Mucosa of rectum (tissue), 2 donors: ENCODE data around the gene SMG9.
A peak's percentile ranks its signal among the peaks of the same experiment; 100 is the strongest.

ENCODE experiments used
- H3K27ac ChIP-seq, 2 donors: one replicate each; pipeline ENCODE4 v1.7.0; 2013; ENCODE audit warnings: inconsistent platforms in 2 of 2, low read depth in 2 of 2, low read length in 2 of 2
- H3K27me3 ChIP-seq, 2 donors: one replicate each; pipeline ENCODE4 v1.7.0; 2013; ENCODE audit warnings: low read length in 2 of 2; ENCODE audit not compliant: control insufficient read depth in 2 of 2, insufficient read depth in 2 of 2
- H3K36me3 ChIP-seq, 2 donors: one replicate each; pipeline ENCODE4 v1.7.0; 2013; ENCODE audit warnings: low read length in 2 of 2; ENCODE audit not compliant: control insufficient read depth in 2 of 2, insufficient read depth in 2 of 2
- H3K4me1 ChIP-seq, 2 donors: one replicate each; pipeline ENCODE4 v1.7.0; 2013; ENCODE audit warnings: low read length in 2 of 2, mild to moderate bottlenecking in 1 of 2; ENCODE audit not compliant: control insufficient read depth in 2 of 2, insufficient read depth in 2 of 2
- H3K4me3 ChIP-seq, 2 donors: one replicate each; pipeline ENCODE4 v1.7.0; 2013; ENCODE audit warnings: low read length in 2 of 2
- H3K9ac ChIP-seq, 2 donors: one replicate each; pipeline ENCODE4 v1.7.0; 2013; ENCODE audit warnings: low read length in 2 of 2, low read depth in 1 of 2, mild to moderate bottlenecking in 1 of 2
- H3K9me3 ChIP-seq, 2 donors: one replicate each; pipeline ENCODE4 v1.7.0; 2013; ENCODE audit warnings: low read length in 2 of 2; ENCODE audit not compliant: control insufficient read depth in 2 of 2
- donor health status: healthy.
- donor health status: Normal muscosa, but diverticular disease.

The SMG9 gene, protein sequence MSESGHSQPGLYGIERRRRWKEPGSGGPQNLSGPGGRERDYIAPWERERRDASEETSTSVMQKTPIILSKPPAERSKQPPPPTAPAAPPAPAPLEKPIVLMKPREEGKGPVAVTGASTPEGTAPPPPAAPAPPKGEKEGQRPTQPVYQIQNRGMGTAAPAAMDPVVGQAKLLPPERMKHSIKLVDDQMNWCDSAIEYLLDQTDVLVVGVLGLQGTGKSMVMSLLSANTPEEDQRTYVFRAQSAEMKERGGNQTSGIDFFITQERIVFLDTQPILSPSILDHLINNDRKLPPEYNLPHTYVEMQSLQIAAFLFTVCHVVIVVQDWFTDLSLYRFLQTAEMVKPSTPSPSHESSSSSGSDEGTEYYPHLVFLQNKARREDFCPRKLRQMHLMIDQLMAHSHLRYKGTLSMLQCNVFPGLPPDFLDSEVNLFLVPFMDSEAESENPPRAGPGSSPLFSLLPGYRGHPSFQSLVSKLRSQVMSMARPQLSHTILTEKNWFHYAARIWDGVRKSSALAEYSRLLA

GRCh38 chr19:43754503-43755255, at the start of gene SMG9:
SMG9 (minus strand) TSS chr19:43754962; CDS start chr19:43750741, 4,221 bp downstream.
- peaks cover 33 to 35% of the 10 kb centered on the region in 2 donors for H3K4me1 ChIP-seq
- peak within 1 kb of the TSS; percentile 100 for H3K27ac ChIP-seq
- H3K9me3 ChIP-seq = no peaks in the 10 kb centered on the region

GRCh38 chr19:43804432-43804831, 49.7 kb upstream of the SMG9 start:
- Histone ChIP-seq H3K9me3 (no peaks in the 10 kb centered on the region), H3K36me3 (no peaks in the 10 kb centered on the region), H3K4me3 (no peak overlapping the region), H3K4me1 (peaks cover 0 to 2% of the 10 kb centered on the region in 2 donors), H3K27me3 (no peaks in the 10 kb centered on the region), H3K9ac (no peak overlapping the region), H3K27ac (no peak overlapping the region)

More at GRCh38 chr19:43754503-43755255, at the start of gene SMG9:
- no peaks in the 10 kb centered on the region for H3K27me3 ChIP-seq
- peak within 1 kb of the TSS; percentile 89 to 96 for H3K9ac ChIP-seq
- peaks cover 13 to 14% of the 10 kb centered on the region in 2 donors for H3K36me3 ChIP-seq
- H3K4me3 ChIP-seq = peak within 1 kb of the TSS; percentile 89 to 91

- no peak within 1 kb of the TSS for H3K27ac ChIP-seq
- H3K4me1 ChIP-seq = peaks cover 5 to 13% of the 10 kb centered on the region in 2 donors
- H3K27me3 ChIP-seq = no peaks in the 10 kb centered on the region
- no peak within 1 kb of the TSS for H3K4me3 ChIP-seq
- no peak within 1 kb of the TSS for H3K9ac ChIP-seq
- H3K36me3 ChIP-seq = no peaks in the 10 kb centered on the region
- no peaks in the 10 kb centered on the region for H3K9me3 ChIP-seq
Measured at GRCh38 chr19:43802216-43802951, 47.6 kb upstream of the SMG9 start, which contains the start of gene LYPD5. LYPD5 (minus strand) TSS chr19:43802447; CDS start chr19:43802380, 67 bp downstream.

GRCh38 chr19:43799502-43800142, 44.9 kb upstream of the SMG9 start:
- no peaks in the 10 kb centered on the region for H3K36me3 ChIP-seq
- no peak overlapping the region for H3K9ac ChIP-seq
- H3K9me3 ChIP-seq = peaks cover 3% of the 10 kb centered on the region in 2 donors
- no peaks in the 10 kb centered on the region for H3K27me3 ChIP-seq
- H3K4me1 ChIP-seq = peaks cover 5 to 13% of the 10 kb centered on the region in 2 donors
- H3K4me3 ChIP-seq = no peak overlapping the region
- no peak overlapping the region for H3K27ac ChIP-seq

DNA sequence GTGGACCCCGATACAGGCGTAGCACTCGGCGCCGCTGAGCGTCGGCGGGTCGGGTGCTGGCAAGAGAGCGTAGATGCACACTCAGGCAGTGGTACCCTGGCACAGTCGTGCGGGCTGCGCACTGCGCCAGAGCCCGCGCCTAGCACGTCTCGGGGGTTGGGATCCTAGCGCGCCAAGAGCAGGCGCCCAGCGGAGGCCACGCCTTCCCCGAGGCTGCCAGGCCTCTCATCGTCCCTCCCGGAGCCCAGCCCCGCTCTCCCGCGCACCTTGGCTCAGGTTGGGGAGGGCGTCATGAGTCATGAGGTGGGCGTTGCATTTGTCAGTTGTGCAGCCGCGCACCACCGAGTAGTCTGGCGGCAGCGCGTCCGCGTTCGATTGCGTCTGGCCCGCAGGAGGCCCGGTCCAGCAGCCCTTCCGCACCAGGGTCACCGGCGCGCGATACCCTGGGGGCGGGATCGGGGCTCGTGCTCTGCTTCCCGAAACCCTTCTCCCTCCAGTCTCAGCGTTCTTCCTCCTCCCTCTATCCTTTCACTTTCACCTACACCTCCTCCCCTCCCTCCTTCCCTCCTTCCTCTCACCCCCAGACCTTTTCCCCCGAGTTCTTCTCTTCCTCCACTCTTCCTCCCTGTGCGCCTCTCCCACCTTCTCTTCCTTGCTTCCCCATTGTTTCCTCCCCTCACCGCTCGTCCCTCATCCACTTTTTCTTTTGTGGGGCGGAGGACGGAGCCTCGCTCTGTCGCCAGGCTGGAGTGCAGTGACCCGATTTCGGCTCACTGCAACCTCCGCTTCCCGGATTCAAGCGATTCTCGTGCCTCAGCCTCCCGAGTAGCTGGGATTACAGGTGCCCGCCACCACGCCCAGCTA, 44.0 kb upstream of the SMG9 start:
- peaks cover 5 to 13% of the 10 kb centered on the region in 2 donors for H3K4me1 ChIP-seq
- peak overlapping the region; percentile 32 to 55 for H3K9ac ChIP-seq
- no peaks in the 10 kb centered on the region for H3K27me3 ChIP-seq
- peaks cover 3% of the 10 kb centered on the region in 2 donors for H3K9me3 ChIP-seq
- no peaks in the 10 kb centered on the region for H3K36me3 ChIP-seq
- peak overlapping the region; percentile 69 to 74 for H3K4me3 ChIP-seq
- peak overlapping the region in 1 of 2 donors; percentile 41 for H3K27ac ChIP-seq

GRCh38 chr19:43798026-43798545, 43.3 kb upstream of the SMG9 start:
- H3K27ac ChIP-seq = no peak overlapping the region
- H3K9ac ChIP-seq = peak overlapping the region; percentile 32 to 55
- peak overlapping the region; percentile 69 to 74 for H3K4me3 ChIP-seq
- no peaks in the 10 kb centered on the region for H3K36me3 ChIP-seq
- peaks cover 5 to 13% of the 10 kb centered on the region in 2 donors for H3K4me1 ChIP-seq
- H3K27me3 ChIP-seq = peaks cover 0 to 2% of the 10 kb centered on the region in 2 donors
- peaks cover 3% of the 10 kb centered on the region in 2 donors for H3K9me3 ChIP-seq

DNA sequence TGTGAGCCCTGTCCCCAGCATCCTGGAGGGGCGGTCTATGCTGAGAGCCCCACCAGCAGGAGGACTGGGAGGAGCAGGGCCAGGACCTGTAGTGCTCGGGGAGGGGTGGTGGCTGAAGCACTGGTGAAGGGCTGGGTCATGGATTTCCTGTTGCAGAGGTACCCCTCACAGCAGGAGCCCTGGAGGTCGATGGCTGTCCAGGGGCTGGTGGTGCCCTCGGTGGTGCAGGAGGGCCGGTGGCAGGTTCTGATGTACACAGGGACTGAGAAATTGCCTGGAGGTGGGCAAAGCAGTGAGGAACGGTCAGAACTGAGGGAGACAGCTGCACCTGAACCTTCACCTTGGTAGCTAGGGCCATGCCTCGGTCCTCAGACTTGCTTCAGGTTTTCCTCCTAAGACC, 42.8 kb upstream of the SMG9 start:
- H3K9ac ChIP-seq = no peak overlapping the region
- H3K4me3 ChIP-seq = no peak overlapping the region
- H3K27ac ChIP-seq = no peak overlapping the region
- peaks cover 3% of the 10 kb centered on the region in 2 donors for H3K9me3 ChIP-seq
- peaks cover 0 to 2% of the 10 kb centered on the region in 2 donors for H3K27me3 ChIP-seq
- peaks cover 5 to 13% of the 10 kb centered on the region in 2 donors for H3K4me1 ChIP-seq
- H3K36me3 ChIP-seq = no peaks in the 10 kb centered on the region

GRCh38 chr19:43797118-43797517, 42.4 kb upstream of the SMG9 start:
- H3K27me3 ChIP-seq = peaks cover 0 to 2% of the 10 kb centered on the region in 2 donors
- peaks cover 3% of the 10 kb centered on the region in 2 donors for H3K9me3 ChIP-seq
- H3K27ac ChIP-seq = no peak overlapping the region

More at GRCh38 chr19:43797118-43797517, 42.4 kb upstream of the SMG9 start:
- Histone ChIP-seq H3K4me3 (no peak overlapping the region), H3K9ac (no peak overlapping the region), H3K4me1 (peaks cover 5 to 13% of the 10 kb centered on the region in 2 donors), H3K36me3 (no peaks in the 10 kb centered on the region)
